H1 (cell line): ENCODE measurements around the gene ZNF140. TPM values are rescaled to one million over a fixed set of nuclear protein-coding genes. Genes with fewer than 3 reads are reported as not detected.

Experiments used
- CTCF ChIA-PET: fragments of 300-600 bp; sonication (Branson Sonifier 250); formaldehyde crosslinking; loops from one replicate; lab custom pipeline; 2021; ENCODE audit not compliant: partially characterized antibody; lab: Charles Lee
- POLR2A ChIA-PET: fragments of 300-600 bp; sonication (Branson Sonifier 250); formaldehyde crosslinking; loops from one replicate; lab custom pipeline; 2021; ENCODE audit warnings: inconsistent platforms; ENCODE audit not compliant: partially characterized antibody; lab: Charles Lee
- DNase-seq, 2 experiments: peaks; one replicate each; pipeline versions ENCODE4 v3.0.0 to v3.0.0-alpha.2; 2010 to 2022; ENCODE audit warnings: low spot score in 2 of 2, low read depth in 1 of 2, mixed read lengths in 1 of 2
- FAIRE-seq: peaks from 2 replicates; lab custom pipeline; 2011; peaks lifted over from hg19 to GRCh38; lab: Jason Lieb, UNC
- H2AFZ ChIP-seq: 2 replicates; pipeline ENCODE4 v1.8.1; 2012; ENCODE audit warnings: low read length, inconsistent platforms
- H2AK5ac ChIP-seq: 2 replicates; pipeline ENCODE4 v1.6.1; 2013; ENCODE audit warnings: low read depth, low read length
- H2BK120ac ChIP-seq: replicated peaks from 2 replicates; pipeline ENCODE3; 2013; ENCODE audit warnings: low read depth, low read length, inconsistent platforms
- H2BK12ac ChIP-seq: 2 replicates; pipeline ENCODE4 v1.6.1; 2013; ENCODE audit warnings: low read depth, low read length
- H2BK15ac ChIP-seq: 2 replicates; pipeline ENCODE4 v1.6.1; 2013; ENCODE audit warnings: low read length
- H2BK20ac ChIP-seq: 2 replicates; pipeline ENCODE4 v1.6.1; 2013; ENCODE audit warnings: low read length
- H2BK5ac ChIP-seq: 2 replicates; pipeline ENCODE4 v1.6.1; 2013; ENCODE audit warnings: low read depth, low read length
- H3K14ac ChIP-seq: 2 replicates; pipeline ENCODE4 v1.6.1; 2013; ENCODE audit warnings: inconsistent platforms; ENCODE audit not compliant: insufficient read length
- H3K18ac ChIP-seq: 2 replicates; pipeline ENCODE4 v1.6.1; 2013; ENCODE audit warnings: low read length; ENCODE audit errors: extremely low read depth
- H3K23ac ChIP-seq: 2 replicates; pipeline ENCODE4 v1.6.1; 2013; ENCODE audit warnings: inconsistent platforms; ENCODE audit not compliant: insufficient read length
- H3K23me2 ChIP-seq: 2 replicates; pipeline ENCODE4 v1.6.1; 2013; ENCODE audit warnings: low read depth, low read length
- H3K27ac ChIP-seq: 2 replicates; pipeline ENCODE4 v1.6.1; 2011; ENCODE audit warnings: low read depth, low read length, inconsistent platforms
- H3K27me3 ChIP-seq, 4 experiments: replicated peaks in 1 of 4; 1 replicate in 1 of 4; 2 replicates in 3 of 4; pipeline versions ENCODE4 v1.6.1 to v1.8.1; 2011 to 2013; ENCODE audit warnings: low read length in 3 of 4, mild to moderate bottlenecking in 3 of 4, inconsistent platforms in 2 of 4, mixed read lengths in 2 of 4, moderate library complexity in 1 of 4; ENCODE audit not compliant: control insufficient read depth in 3 of 4, insufficient read depth in 3 of 4; ENCODE audit errors: extremely low read depth in 1 of 4
- H3K36me3 ChIP-seq, 4 experiments: 2 replicates each; pipeline versions ENCODE4 v1.6.1 to v1.8.1; 2011 to 2013; ENCODE audit warnings: mild to moderate bottlenecking in 4 of 4, low read length in 3 of 4, moderate library complexity in 2 of 4, control low read depth in 1 of 4, inconsistent platforms in 1 of 4; ENCODE audit not compliant: insufficient read depth in 4 of 4, control insufficient read depth in 2 of 4
- H3K4ac ChIP-seq: replicated peaks from 2 replicates; pipeline ENCODE3; 2013; ENCODE audit warnings: low read length, low read depth, mixed read lengths, inconsistent platforms; ENCODE audit not compliant: insufficient read length
- H3K4me1 ChIP-seq, 4 experiments: replicated peaks in 1 of 4; 1 replicate in 1 of 4; 2 replicates in 3 of 4; pipeline versions ENCODE4 v1.6.1 to v1.8.1; 2011 to 2013; ENCODE audit warnings: low read length in 3 of 4, inconsistent platforms in 2 of 4, mixed read lengths in 1 of 4; ENCODE audit not compliant: insufficient read depth in 4 of 4, control insufficient read depth in 3 of 4
- H3K4me2 ChIP-seq, 2 experiments: 2 replicates each; pipeline versions ENCODE4 v1.6.1 to v1.8.1; 2011 to 2013; ENCODE audit warnings: low read depth in 2 of 2, low read length in 2 of 2, control low read depth in 1 of 2, inconsistent platforms in 1 of 2, mild to moderate bottlenecking in 1 of 2; ENCODE audit not compliant: insufficient read depth in 1 of 2
- H3K4me3 ChIP-seq, 4 experiments: fragments of 200-600, 300-600 bp in 1 of 4; sonication (generic), shearing (Covaris generic), sonication (Bioruptor Twin) in 1 of 4; 2 replicates each; pipeline versions ENCODE4 v1.5.1 to v1.8.1; 2011 to 2016; ENCODE audit warnings: low read length in 4 of 4, low read depth in 3 of 4, control low read depth in 2 of 4, inconsistent platforms in 2 of 4, mild to moderate bottlenecking in 2 of 4, mixed read lengths in 1 of 4, moderate library complexity in 1 of 4; ENCODE audit not compliant: insufficient read depth in 2 of 4; ENCODE audit errors: extremely low read depth in 1 of 4
- H3K56ac ChIP-seq: replicated peaks from 2 replicates; pipeline ENCODE3; 2013; ENCODE audit warnings: low read depth, mild to moderate bottlenecking, mixed read lengths, low read length, inconsistent platforms; ENCODE audit not compliant: insufficient read length
- H3K79me1 ChIP-seq: 2 replicates; pipeline ENCODE4 v1.6.1; 2013; ENCODE audit warnings: low read depth, low read length, control low read depth
- H3K79me2 ChIP-seq, 2 experiments: 2 replicates each; pipeline versions ENCODE4 v1.6.1 to v1.8.1; 2012 to 2013; ENCODE audit warnings: low read length in 2 of 2, mild to moderate bottlenecking in 2 of 2, inconsistent platforms in 1 of 2; ENCODE audit not compliant: insufficient read depth in 2 of 2, control insufficient read depth in 1 of 2
- H3K9ac ChIP-seq, 4 experiments: replicated peaks in 1 of 4; 1 replicate in 1 of 4; 2 replicates in 3 of 4; pipeline versions ENCODE4 v1.6.1 to v1.8.1; 2011 to 2013; ENCODE audit warnings: low read depth in 3 of 4, low read length in 3 of 4, control low read depth in 2 of 4, mild to moderate bottlenecking in 2 of 4, moderate library complexity in 2 of 4, inconsistent platforms in 1 of 4; ENCODE audit errors: extremely low read depth in 1 of 4
- H3K9me3 ChIP-seq, 2 experiments: 2 replicates each; pipeline versions ENCODE4 v1.6.1 to v1.8.1; 2012 to 2013; ENCODE audit warnings: mild to moderate bottlenecking in 2 of 2, moderate library complexity in 2 of 2, control low read depth in 1 of 2, inconsistent platforms in 1 of 2, low read depth in 1 of 2, low read length in 1 of 2, mixed read lengths in 1 of 2; ENCODE audit not compliant: insufficient read depth in 2 of 2
- H4K20me1 ChIP-seq, 2 experiments: replicated peaks in 1 of 2; 2 replicates each; pipeline versions ENCODE3 to v1.8.1; 2011 to 2013; ENCODE audit warnings: inconsistent platforms in 2 of 2, low read length in 2 of 2, mild to moderate bottlenecking in 1 of 2; ENCODE audit not compliant: insufficient read depth in 2 of 2, control insufficient read depth in 1 of 2
- H4K5ac ChIP-seq: 2 replicates; pipeline ENCODE4 v1.6.1; 2013; ENCODE audit warnings: low read length, low read depth, mixed read lengths, inconsistent platforms; ENCODE audit not compliant: insufficient read length
- H4K8ac ChIP-seq: 2 replicates; pipeline ENCODE4 v1.8.0; 2013; ENCODE audit warnings: mild to moderate bottlenecking, moderate library complexity, low read length, inconsistent platforms; ENCODE audit not compliant: insufficient read depth; ENCODE audit errors: extremely low read depth
- H4K91ac ChIP-seq: replicated peaks from 2 replicates; pipeline ENCODE3; 2013; ENCODE audit warnings: low read length, mixed read lengths, inconsistent platforms; ENCODE audit not compliant: insufficient read length
- ATF3 ChIP-seq: IDR thresholded peaks from 2 replicates; pipeline ENCODE4 v1.6.1; 2011; ENCODE audit warnings: low read depth, mild to moderate bottlenecking, low read length; ENCODE audit not compliant: insufficient read depth
- CBX5 ChIP-seq: fragments of 300-800, 300-1000 bp; sonication (generic); IDR thresholded peaks from 2 replicates; pipeline ENCODE4 v1.7.1; 2016; ENCODE audit warnings: antibody characterized with exemption, low read length, low read depth
- E2F6 ChIP-seq: IDR thresholded peaks from 2 replicates; pipeline ENCODE4 v1.6.1; 2012; ENCODE audit warnings: inconsistent platforms
- EZH2 ChIP-seq: fragments of 200-600 bp; sonication (generic); IDR thresholded peaks from 2 replicates; pipeline ENCODE4 v1.7.1; 2012; ENCODE audit warnings: low read depth, mild to moderate bottlenecking, moderate library complexity, low read length, inconsistent platforms; ENCODE audit not compliant: severe bottlenecking
- HDAC2 ChIP-seq, 2 experiments: fragments of 300-600 bp in 1 of 2; sonication (generic) in 1 of 2; IDR thresholded peaks; 2 replicates each; pipeline ENCODE4 v1.6.1; 2011 to 2012; ENCODE audit warnings: low read depth in 2 of 2, low read length in 2 of 2, mild to moderate bottlenecking in 2 of 2, moderate library complexity in 2 of 2, borderline replicate concordance in 1 of 2, inconsistent platforms in 1 of 2
- KDM1A ChIP-seq: fragments of 200-600, 300-600 bp; sonication (generic); IDR thresholded peaks from 2 replicates; pipeline ENCODE4 v1.7.1; 2016; ENCODE audit warnings: mild to moderate bottlenecking, low read length, borderline replicate concordance
- RAD21 ChIP-seq, 2 experiments: IDR thresholded peaks in 1 of 2; conservative IDR thresholded peaks in 1 of 2; 2 replicates each; pipeline ENCODE4 v1.6.1; 2011; ENCODE audit warnings: low read depth in 2 of 2, low read length in 2 of 2, improper control_type of control experiment in 1 of 2, inconsistent platforms in 1 of 2, mild to moderate bottlenecking in 1 of 2, moderate library complexity in 1 of 2
- SUZ12 ChIP-seq: fragments of 200-600 bp; sonication (generic); IDR thresholded peaks from 2 replicates; pipeline ENCODE4 v1.6.1; 2012; ENCODE audit warnings: mild to moderate bottlenecking, inconsistent platforms, low read length, moderate library complexity, mixed read lengths
- USF2 ChIP-seq: IDR thresholded peaks from 2 replicates; pipeline ENCODE4 v1.6.1; 2011; ENCODE audit warnings: low read length, improper control_type of control experiment
- ZNF274 ChIP-seq: IDR thresholded peaks from 2 replicates; pipeline ENCODE4 v1.7.0; 2012; ENCODE audit warnings: low read length, borderline replicate concordance; ENCODE audit errors: extremely low read depth
- WGBS, 2 experiments: shearing (Covaris generic) in 1 of 2; methylation state at CpG; one replicate each; pipeline versions ENCODE4 v1.1.6 to v1.1.7; 2013 to 2015; ENCODE audit warnings: low lambda C conversion rate in 2 of 2, mixed read lengths in 2 of 2, inconsistent platforms in 1 of 2, low coverage in 1 of 2, missing lambda C conversion rate in 1 of 2; ENCODE audit not compliant: insufficient replicate concordance in 2 of 2, insufficient coverage in 1 of 2, insufficient read length in 1 of 2; ENCODE audit errors: extremely low coverage in 1 of 2, missing lambda C conversion rate in 1 of 2; 5-methylcytosine and 5-hydroxymethylcytosine counted together
- polyA plus RNA-seq, 7 experiments: library from polyadenylated mRNA; depleted of rRNA in 3 of 7; stranded (reverse) in 5 of 7; unstranded in 2 of 7; fragments of >200 nt in 5 of 7; fragments of 200-250 nt in 2 of 7; gene quantifications; 1 replicate in 5 of 7; 2 replicates in 1 of 7; 4 replicates in 1 of 7; pipeline versions ENCODE4 v1.2.1 to v1.2.3, GENCODE V29; 2011 to 2013; ENCODE audit warnings: missing spikeins in 2 of 7, mixed read lengths in 2 of 7
- total RNA-seq: library from RNA; stranded (reverse); fragmentation: NEBNext Ultra II Directional; extraction: Animal tissue kit (Norgen Biotek cat#: 25700); gene quantifications from 2 replicates; pipeline ENCODE4 v1.2.1, GENCODE V29; 2021

Gene ZNF140
- total and polyA plus RNA-seq, 2 of the 8 experiments (the other 6 are each of a cell fraction or from before 2014, with no cell fraction given) = 7.5 to 14.3 TPM

GRCh38 chr12:133083345-133083744 is 2.6 kb downstream of the ZNF140 start:
- Histone ChIP-seq H3K4me1 (no peaks in the 10 kb centered on the region), H4K91ac (no peak overlapping the region), H3K79me2 (peaks cover 0 to 12% of the 10 kb centered on the region in 2 experiments; a peak in 2 of 4 replicates), H3K9ac (no peak overlapping the region), H3K23ac (no peak overlapping the region), H2BK120ac (no peak overlapping the region), H2AK5ac (no peak overlapping the region), H4K8ac (no peak overlapping the region), H2AFZ (no peak overlapping the region), H2BK12ac (no peak overlapping the region), H4K20me1 (no peaks in the 10 kb centered on the region), H3K79me1 (no peaks in the 10 kb centered on the region; the same call in 1 of the 2 replicates), H3K27ac (no peak overlapping the region), H4K5ac (no peak overlapping the region), H3K56ac (no peak overlapping the region), H3K18ac (no peak overlapping the region), H3K36me3 (peaks cover 0 to 59% (median 38%) of the 10 kb centered on the region in 4 experiments; a peak in 7 of 8 replicates), H3K4me2 (no peak overlapping the region), H3K4ac (no peak overlapping the region), H2BK5ac (no peak overlapping the region), H3K27me3 (no peaks in the 10 kb centered on the region), H3K23me2 (peaks cover 3% of the 10 kb centered on the region; the same call in 1 of the 2 replicates), H3K9me3 (peaks cover 49 to 51% of the 10 kb centered on the region in 2 experiments), H3K14ac (no peak overlapping the region), H2BK20ac (no peak overlapping the region), H3K4me3 (0 out of 8 replicates have a peak overlapping the region, but pooled peaks of 1 of the 4 experiments have one; percentile 17), H2BK15ac (no peak overlapping the region)
- DNase-seq (no peak), FAIRE-seq (no peak)
- ChIA-PET POLR2A (no interaction called here), CTCF (no interaction called here)
- WGBS, 2 experiments = 90% methylated on average over 6 of the region's 6 CpGs; no CpG with 5 or more reads in 1 of the 2 experiments
- TF ChIP-seq ATF3 = no peak
- TF ChIP-seq KDM1A = no peak
- TF ChIP-seq HDAC2 (IDR thresholded peaks at IDR 0.05; ENCODE audit: borderline replicate concordance in 1 of 2, low read depth in 2 of 2, low read length in 2 of 2) = no peak
- no peak for TF ChIP-seq USF2
- no peak for TF ChIP-seq CBX5
- no peak for TF ChIP-seq ZNF274
- no peak for TF ChIP-seq SUZ12
- TF ChIP-seq RAD21 (IDR thresholded peaks at IDR 0.05 in 1 of 2, conservative IDR thresholded peaks at IDR 0.05 in 1 of 2; ENCODE audit: low read depth in 2 of 2, low read length in 2 of 2) = no peak
- no peak for TF ChIP-seq EZH2
- no peak for TF ChIP-seq E2F6
